Activated CD8-positive, alpha-beta memory T cell treated with anti-CD3 and anti-CD28 coated beads for 36 hours (primary cell): ENCODE data around the gene TK2. TPM values are rescaled to one million over a fixed set of nuclear protein-coding genes. Genes with fewer than 3 reads are reported as not detected.

Source experiments
- CTCF ChIA-PET: fragments of 350-600 bp; sonication (Branson Sonifier 250); formaldehyde crosslinking; loops from one replicate; lab custom pipeline; 2021; ENCODE audit warnings: antibody characterized with exemption; lab: Charles Lee
- POLR2A ChIA-PET: fragments of 350-600 bp; sonication (Branson Sonifier 250); formaldehyde crosslinking; loops from one replicate; lab custom pipeline; 2021; ENCODE audit warnings: antibody characterized with exemption; lab: Charles Lee
- total RNA-seq, 2 experiments: library from RNA; stranded (reverse); gene quantifications; one replicate each; pipeline ENCODE4 v1.2.3, GENCODE V29; 2021

The TK2 gene
- total RNA-seq, 2 experiments from 2014 or later = 4.4 to 4.6 TPM

GRCh38 chr16:66554495-66554894 is 4.6 kb upstream of the TK2 start:
- ChIA-PET POLR2A (interaction anchor here (0.7 kb wide), 1 partner anchor 32 kb away, joined by 3 read pairs; no protein-coding TSS in a partner anchor), CTCF (interaction anchor here (1.3 to 2.2 kb wide), 2 partner anchors 9 to 276 kb away, joined by 3 to 11 read pairs; partner anchors contain the start of gene NAE1)

GRCh38 chr16:66554021-66554420 is 4.1 kb upstream of the TK2 start:
- CTCF ChIA-PET = interaction anchor here (1.3 to 2.2 kb wide), 2 partner anchors 9 to 277 kb away, joined by 3 to 11 read pairs; partner anchors contain the start of gene NAE1
- POLR2A ChIA-PET = interaction anchor here (0.7 kb wide), 1 partner anchor 32 kb away, joined by 3 read pairs; no protein-coding TSS in a partner anchor

- POLR2A ChIA-PET = interaction anchor here (0.6 to 2.3 kb wide), 4 partner anchors 10 to 328 kb away, joined by 3 to 14 read pairs (median 6); no protein-coding TSS in a partner anchor
- CTCF ChIA-PET = interaction anchor here (1.3 to 2.2 kb wide), 3 partner anchors 10 to 277 kb away, joined by 3 to 11 read pairs (median 8); partner anchors contain the start of gene NAE1
Observed at GRCh38 chr16:66553223-66553622, 3.3 kb upstream of the TK2 start.

GRCh38 chr16:66552286-66553177 is 2.6 kb upstream of the TK2 start, which contains the start of gene CKLF:
Gene CKLF, plus strand, starts transcription at chr16:66552576. Its CDS starts 140 bp downstream, at chr16:66552716.
- ChIA-PET POLR2A (interaction anchor here (0.6 to 2.3 kb wide), 6 partner anchors 10 to 329 kb away, joined by 3 to 14 read pairs (median 4); no protein-coding TSS in a partner anchor), CTCF (interaction anchor here (0.7 to 2.0 kb wide), 6 partner anchors 11 to 55 kb away, joined by 3 to 11 read pairs (median 4); partner anchors contain the start of gene CMTM2)

- ChIA-PET POLR2A (interaction anchor here (0.7 to 2.3 kb wide), 5 partner anchors 11 to 55 kb away, joined by 3 to 14 read pairs (median 5); no protein-coding TSS in a partner anchor), CTCF (interaction anchor here (0.7 to 2.0 kb wide), 8 partner anchors 12 to 56 kb away, joined by 3 to 11 read pairs (median 4); partner anchors contain the start of gene CMTM2)
Observed at GRCh38 chr16:66551788-66552285, 1.9 kb upstream of the TK2 start.

GRCh38 chr16:66551348-66551759 is 1.4 kb upstream of the TK2 start:
- ChIA-PET CTCF (interaction anchor here (1.0 to 2.0 kb wide), 8 partner anchors 12 to 57 kb away, joined by 3 to 11 read pairs (median 4); partner anchors contain the start of gene CMTM2), POLR2A (interaction anchor here (0.6 to 2.3 kb wide), 4 partner anchors 12 to 31 kb away, joined by 3 to 14 read pairs (median 6); no protein-coding TSS in a partner anchor)

GRCh38 chr16:66548868-66549267 is 1.1 kb downstream of the TK2 start:
- CTCF ChIA-PET = interaction anchor here (1.2 kb wide), 1 partner anchor 142 kb away, joined by 4 read pairs; no protein-coding TSS in a partner anchor
- POLR2A ChIA-PET = interaction anchor here (1.0 kb wide), 1 partner anchor 55 kb away, joined by 5 read pairs; no protein-coding TSS in a partner anchor

GRCh38 chr16:66548068-66548467 is 1.9 kb downstream of the TK2 start:
- ChIA-PET POLR2A (interaction anchor here (0.7 kb wide), 1 partner anchor 16 kb away, joined by 3 read pairs; no protein-coding TSS in a partner anchor), CTCF (interaction anchor here (1.1 to 1.2 kb wide), 2 partner anchors 32 to 142 kb away, joined by 4 read pairs; no protein-coding TSS in a partner anchor)

- POLR2A ChIA-PET = interaction anchor here (0.7 kb wide), 1 partner anchor 17 kb away, joined by 3 read pairs; no protein-coding TSS in a partner anchor
- CTCF ChIA-PET = interaction anchor here (1.1 to 1.2 kb wide), 3 partner anchors 32 to 141 kb away, joined by 3 to 4 read pairs (median 4); partner anchors contain the start of gene CMTM3
Observed at GRCh38 chr16:66547101-66547989, 2.6 kb downstream of the TK2 start.

- POLR2A ChIA-PET = no interaction called here
- CTCF ChIA-PET = no interaction called here
Observed at GRCh38 chr16:66544016-66544757, 5.7 kb downstream of the TK2 start.

- ChIA-PET POLR2A (no interaction called here), CTCF (no interaction called here)
Observed at GRCh38 chr16:66543541-66543940, 6.4 kb downstream of the TK2 start.

- POLR2A ChIA-PET = no interaction called here
- CTCF ChIA-PET = no interaction called here
Observed at GRCh38 chr16:66542396-66542795, 7.5 kb downstream of the TK2 start.

GRCh38 chr16:66541388-66542355 is 8.2 kb downstream of the TK2 start:
- CTCF ChIA-PET = no interaction called here
- POLR2A ChIA-PET = no interaction called here

- ChIA-PET POLR2A (interaction anchor here (0.7 kb wide), 1 partner anchor 489 kb away, joined by 8 read pairs; no protein-coding TSS in a partner anchor), CTCF (interaction anchor here (0.7 kb wide), 1 partner anchor 1388 kb away, joined by 3 read pairs; no protein-coding TSS in a partner anchor)
Observed at GRCh38 chr16:66539623-66540469, 10.1 kb downstream of the TK2 start.

- POLR2A ChIA-PET = no interaction called here
- CTCF ChIA-PET = no interaction called here
Observed at GRCh38 chr16:66538910-66539309, 11.0 kb downstream of the TK2 start.
